ENCODE measurements around the gene C1S. TPM values are rescaled to one million over a fixed set of nuclear protein-coding genes. Genes with fewer than 3 reads are reported as not detected.
A peak's percentile ranks its signal among the peaks of the same experiment; 100 is the strongest.

Gene C1S
- total RNA-seq, 4 donors from 2014 or later: 58.1 to 90.8 (median 85.9) TPM

DNA sequence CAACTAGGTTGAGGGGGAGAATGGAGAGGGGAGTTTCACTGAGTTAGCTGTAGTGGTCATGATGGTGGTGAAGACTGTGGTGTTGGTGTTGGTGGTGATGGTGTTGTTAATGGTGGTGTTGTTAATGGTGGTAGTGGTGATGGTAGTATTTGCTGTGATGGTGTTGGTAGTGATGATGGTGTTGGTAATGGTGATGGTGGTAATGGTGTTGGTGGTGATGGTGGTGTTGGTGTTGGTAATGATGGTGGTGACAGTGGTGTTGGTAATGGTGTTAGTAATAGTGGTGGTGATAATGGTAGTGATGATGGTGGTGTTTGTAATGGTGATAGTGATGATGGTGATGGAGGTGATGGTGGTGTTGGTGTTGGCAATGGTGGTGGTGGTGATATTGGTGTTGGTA lies 22.6 kb downstream of the C1S start:
- H3K27me3 ChIP-seq: no peaks in the 10 kb centered on the region
- H3K4me3 ChIP-seq: no peak overlapping the region
- no peaks in the 10 kb centered on the region for H3K36me3 ChIP-seq
- DNase-seq (no peak), ATAC-seq (no peak)
- intact Hi-C loops (cut with DNase I; ENCODE audit: low total_unique reads) (no loop called here), in situ Hi-C loops (cut with MboI; ENCODE audit: low sequenced_read_pairs in 4 of 4) (no loop called here)
- H3K4me1 ChIP-seq: peaks cover 0 to 4% of the 10 kb centered on the region in 2 donors
- no peak overlapping the region for H3K27ac ChIP-seq
- no peak for TF ChIP-seq POLR2A (IDR thresholded peaks at IDR 0.05)
- no peak for TF ChIP-seq CTCF (IDR thresholded peaks at IDR 0.05 in 4 of 5, conservative IDR thresholded peaks at IDR 0.05 in 1 of 5)
- H3K9me3 ChIP-seq: no peaks in the 10 kb centered on the region

DNA sequence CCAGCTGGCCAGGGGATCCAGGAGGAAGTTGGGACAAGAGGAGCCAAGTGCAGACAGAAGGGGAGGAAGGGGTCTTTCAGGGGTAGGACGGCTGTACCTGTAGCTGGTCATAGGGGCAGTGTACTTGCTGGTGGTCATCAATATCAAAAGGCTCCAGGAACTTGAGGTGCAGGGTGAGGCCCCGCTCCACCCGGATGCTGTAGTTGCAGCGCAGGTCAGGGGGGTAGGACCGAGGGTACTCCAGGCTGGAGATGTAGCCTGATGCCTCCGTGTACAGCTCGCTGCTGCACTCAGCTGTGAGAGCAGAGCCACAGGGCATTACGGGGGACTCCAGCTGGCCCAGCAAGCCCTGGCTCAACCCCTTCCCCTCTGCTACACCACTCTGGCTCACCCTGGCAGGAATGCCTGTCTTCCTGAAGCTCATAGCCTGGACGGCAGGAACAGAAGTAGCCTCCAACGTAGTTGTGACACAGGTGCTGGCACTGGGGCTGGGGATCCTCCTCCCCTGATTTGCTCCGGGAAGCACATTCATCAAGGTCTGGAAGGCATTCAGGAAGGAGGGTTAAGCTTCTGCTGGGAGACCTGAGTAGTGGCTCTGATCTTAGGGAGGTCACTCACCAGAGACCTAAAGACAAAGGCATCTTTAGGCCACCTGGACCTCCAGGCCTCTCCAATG lies 28.8 kb downstream of the C1S start:
- Histone ChIP-seq H3K27me3 (no peaks in the 10 kb centered on the region), H3K4me1 (peaks cover 8 to 15% of the 10 kb centered on the region in 2 donors), H3K9me3 (no peaks in the 10 kb centered on the region), H3K27ac (peak overlapping the region; percentile 68 to 80 (median 70)), H3K36me3 (no peaks in the 10 kb centered on the region), H3K4me3 (no peak overlapping the region)
- intact Hi-C loops (cut with DNase I; ENCODE audit: low total_unique reads): no loop called here
- DNase-seq (no peak), ATAC-seq (no peak)
- in situ Hi-C loops (cut with MboI; ENCODE audit: low sequenced_read_pairs in 4 of 4): no loop called here
- no peak for TF ChIP-seq POLR2A (IDR thresholded peaks at IDR 0.05)
- no peak for TF ChIP-seq CTCF (IDR thresholded peaks at IDR 0.05 in 4 of 5, conservative IDR thresholded peaks at IDR 0.05 in 1 of 5)

- H3K4me1 ChIP-seq: peaks cover 8 to 15% of the 10 kb centered on the region in 2 donors
- peak overlapping the region; percentile 68 to 80 (median 70) for H3K27ac ChIP-seq
- H3K4me3 ChIP-seq: peak overlapping the region in 3 of 4 donors; percentile 48 to 60 (median 58)
- no peaks in the 10 kb centered on the region for H3K36me3 ChIP-seq
- intact Hi-C loops (cut with DNase I; ENCODE audit: low total_unique reads): loop anchor here (5.0 kb wide), 2 partner anchors 148 to 168 kb away; partner anchors contain the start of genes C12orf57 and RNU7-1
- TF ChIP-seq CTCF (IDR thresholded peaks at IDR 0.05 in 4 of 5, conservative IDR thresholded peaks at IDR 0.05 in 1 of 5) (no peak), POLR2A (IDR thresholded peaks at IDR 0.05) (no peak)
- H3K9me3 ChIP-seq: no peaks in the 10 kb centered on the region
- DNase-seq (no peak), ATAC-seq (no peak)
- in situ Hi-C loops (cut with MboI; ENCODE audit: low sequenced_read_pairs in 4 of 4): loop anchor here in 1 of 4 donors (5.0 kb wide), 1 partner anchor 33 kb away; no protein-coding TSS in a partner anchor
- H3K27me3 ChIP-seq: no peaks in the 10 kb centered on the region
Measured at GRCh38 chr12:7090222-7090998, 29.9 kb downstream of the C1S start.

DNA sequence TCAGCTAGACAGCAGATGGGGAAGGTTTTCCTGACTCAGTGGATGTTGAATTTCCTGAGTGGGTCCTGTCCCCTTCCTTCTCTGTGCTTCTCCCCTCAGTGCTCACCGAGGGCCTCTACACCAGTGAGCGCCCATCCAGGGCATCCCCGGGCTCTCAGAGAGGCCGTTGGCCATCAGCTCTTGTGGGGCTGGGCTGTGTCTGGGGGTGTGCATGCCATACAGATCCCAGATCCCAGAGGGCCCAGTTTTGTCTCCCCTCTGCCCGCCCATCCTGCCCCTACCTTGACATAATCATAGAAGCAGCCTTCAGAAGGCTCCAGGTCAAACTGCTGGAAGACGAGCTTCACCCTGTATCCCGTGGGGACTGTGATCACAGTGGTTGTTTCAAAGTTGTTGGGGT lies 30.7 kb downstream of the C1S start:
- Histone ChIP-seq H3K4me3 (peak overlapping the region; percentile 48 to 78 (median 59)), H3K4me1 (peaks cover 8 to 15% of the 10 kb centered on the region in 2 donors), H3K27me3 (no peaks in the 10 kb centered on the region), H3K36me3 (no peaks in the 10 kb centered on the region), H3K27ac (peak overlapping the region; percentile 68 to 80 (median 70)), H3K9me3 (no peaks in the 10 kb centered on the region)
- intact Hi-C loops (cut with DNase I; ENCODE audit: low total_unique reads): loop anchor here (5.0 kb wide), 2 partner anchors 149 to 169 kb away; partner anchors contain the start of genes C12orf57 and RNU7-1
- ATAC-seq (no peak), DNase-seq (no peak)
- in situ Hi-C loops (cut with MboI; ENCODE audit: low sequenced_read_pairs in 4 of 4): loop anchor here in 1 of 4 donors (5.0 kb wide), 1 partner anchor 34 kb away; no protein-coding TSS in a partner anchor
- TF ChIP-seq CTCF (IDR thresholded peaks at IDR 0.05 in 4 of 5, conservative IDR thresholded peaks at IDR 0.05 in 1 of 5) (no peak), POLR2A (IDR thresholded peaks at IDR 0.05) (no peak)

Data from gastrocnemius medialis (tissue), 4 donors.